HCT116 (cell line): Measurements from ENCODE around the gene ALAS1. TPM values are rescaled to one million over a fixed set of nuclear protein-coding genes. Genes with fewer than 3 reads are reported as not detected.

ENCODE experiments used
- ATAC-seq: fragments of 200-7000 bp; cut with Tn5 transposase; 2 replicates; pipeline ENCODE4 v1.9.1; 2020; ENCODE audit warnings: mild to moderate bottlenecking, moderate library complexity
- BruUV-seq: library from RNA; stranded (reverse); fragments of 400-500 nt; replicated peaks from 2 replicates; lab custom pipeline; 2021; lab: Mats Ljungman, UMichigan
- CTCF ChIA-PET: fragments of 300-600 bp; sonication (Branson Sonifier 250); formaldehyde crosslinking; loops from one replicate; lab custom pipeline; 2021; ENCODE audit warnings: antibody characterized with exemption; lab: Charles Lee
- POLR2A ChIA-PET: fragments of 300-600, 350-600 bp; sonication (Branson Sonifier 250); formaldehyde crosslinking; loops from one replicate; lab custom pipeline; 2021; ENCODE audit warnings: antibody characterized with exemption; lab: Charles Lee
- RAD21 ChIA-PET, 2 experiments: fragments of 300-600 bp; sonication (Branson Sonifier 250); formaldehyde crosslinking; loops; one replicate each; lab custom pipeline; 2023; ENCODE audit warnings: low total read pairs in 2 of 2; ENCODE audit not compliant: uncharacterized antibody in 2 of 2, unreplicated experiment in 2 of 2, low non-redundant PET in 1 of 2; lab: Charles Lee
- DNase-seq: peaks from one replicate; pipeline ENCODE4 v3.0.0-alpha.2; 2010; ENCODE audit warnings: low read depth, low spot score
- H2AFZ ChIP-seq: fragments of 200-600 bp; shearing (Covaris generic), sonication (generic); 2 replicates; pipeline ENCODE4 v1.6.1; 2017; ENCODE audit warnings: low read depth, mixed run types, mixed read lengths, antibody characterized with exemption, low read length; ENCODE audit not compliant: poor library complexity, severe bottlenecking
- H3K27ac ChIP-seq: 2 replicates; pipeline ENCODE4 v1.5.1; 2012; ENCODE audit warnings: low read depth, low read length
- H3K27me3 ChIP-seq: fragments of 200-600 bp; sonication (generic); 2 replicates; pipeline ENCODE4 v1.6.1; 2016; ENCODE audit warnings: mixed run types, low read length, mixed read lengths; ENCODE audit not compliant: insufficient read depth
- H3K36me3 ChIP-seq, 2 experiments: fragments of 200-500 bp in 1 of 2; fragments of 200-600 bp in 1 of 2; sonication (Bioruptor generic) in 1 of 2; sonication (generic) in 1 of 2; 2 replicates each; pipeline versions ENCODE4 v1.5.1 to v1.6.1; 2014 to 2016; ENCODE audit warnings: low read length in 2 of 2, inconsistent platforms in 1 of 2, mixed read lengths in 1 of 2, mixed run types in 1 of 2; ENCODE audit not compliant: insufficient read depth in 2 of 2, control insufficient read depth in 1 of 2
- H3K4me1 ChIP-seq, 2 experiments: fragments of 200-600 bp in 1 of 2; sonication (generic) in 1 of 2; 2 replicates each; pipeline versions ENCODE4 v1.5.1 to v1.6.1; 2012 to 2017; ENCODE audit warnings: low read length in 2 of 2, inconsistent platforms in 1 of 2, mild to moderate bottlenecking in 1 of 2, mixed read lengths in 1 of 2, mixed run types in 1 of 2, moderate library complexity in 1 of 2; ENCODE audit not compliant: insufficient read depth in 2 of 2, control insufficient read depth in 1 of 2
- H3K4me2 ChIP-seq: fragments of 200-600 bp; sonication (generic); 2 replicates; pipeline ENCODE4 v1.6.1; 2017; ENCODE audit warnings: mixed run types, low read length, mixed read lengths
- H3K4me3 ChIP-seq, 2 experiments: fragments of 200-600 bp in 1 of 2; sonication (generic) in 1 of 2; replicated peaks in 1 of 2; 2 replicates each; pipeline ENCODE4 v1.5.1; 2011 to 2016; ENCODE audit warnings: low read length in 2 of 2, control low read depth in 1 of 2, low read depth in 1 of 2, mild to moderate bottlenecking in 1 of 2, mixed read lengths in 1 of 2, mixed run types in 1 of 2
- H3K79me2 ChIP-seq: fragments of 200-600 bp; sonication (generic); 2 replicates; pipeline ENCODE4 v1.6.1; 2017; ENCODE audit warnings: mild to moderate bottlenecking, mixed run types, low read length, moderate library complexity, mixed read lengths; ENCODE audit not compliant: insufficient read depth
- H3K9ac ChIP-seq: fragments of 200-600 bp; sonication (generic); 2 replicates; pipeline ENCODE4 v1.6.1; 2016; ENCODE audit warnings: low read length, mixed read lengths
- H3K9me2 ChIP-seq: fragments of 200-600 bp; sonication (generic), shearing (Covaris generic); 2 replicates; pipeline ENCODE4 v1.6.1; 2017; ENCODE audit warnings: mixed run types, mild to moderate bottlenecking, moderate library complexity; ENCODE audit not compliant: insufficient read depth
- H3K9me3 ChIP-seq, 2 experiments: fragments of 200-500 bp in 1 of 2; fragments of 200-600 bp in 1 of 2; sonication (Bioruptor generic) in 1 of 2; sonication (generic) in 1 of 2; 2 replicates each; pipeline ENCODE4 v1.6.1; 2014 to 2017; ENCODE audit warnings: low read length in 2 of 2, mixed read lengths in 2 of 2, inconsistent platforms in 1 of 2, low read depth in 1 of 2, mild to moderate bottlenecking in 1 of 2, mixed run types in 1 of 2, moderate library complexity in 1 of 2; ENCODE audit not compliant: control insufficient read depth in 1 of 2, insufficient read depth in 1 of 2
- H4K20me1 ChIP-seq: fragments of 200-600 bp; sonication (generic), shearing (Covaris generic); 2 replicates; pipeline ENCODE4 v1.6.1; 2017; ENCODE audit warnings: mixed run types, mild to moderate bottlenecking, moderate library complexity; ENCODE audit not compliant: insufficient read depth
- CEBPB ChIP-seq: IDR thresholded peaks from 2 replicates; pipeline ENCODE4 v1.6.1; 2012; ENCODE audit warnings: low read depth
- EGR1 ChIP-seq: IDR thresholded peaks from 2 replicates; pipeline ENCODE4 v1.6.1; 2012; ENCODE audit warnings: low read depth
- ELF1 ChIP-seq: IDR thresholded peaks from 2 replicates; pipeline ENCODE4 v1.6.1; 2012; ENCODE audit warnings: low read depth, borderline replicate concordance
- JUND ChIP-seq: IDR thresholded peaks from 2 replicates; pipeline ENCODE4 v1.6.1; 2012
- POLR2AphosphoS5 ChIP-seq: IDR thresholded peaks from 2 replicates; pipeline ENCODE4 v1.6.1; 2011; ENCODE audit warnings: mild to moderate bottlenecking, low read depth, low read length, moderate library complexity
- RAD21 ChIP-seq: IDR thresholded peaks from 2 replicates; pipeline ENCODE4 v1.6.1; 2012; ENCODE audit warnings: low read depth, mild to moderate bottlenecking
- SIN3A ChIP-seq: IDR thresholded peaks from 2 replicates; pipeline ENCODE4 v1.6.1; 2012; ENCODE audit warnings: low read depth
- SRF ChIP-seq: IDR thresholded peaks from 2 replicates; pipeline ENCODE4 v1.6.1; 2012; ENCODE audit warnings: low read depth
- TCF7L2 ChIP-seq: IDR thresholded peaks from 2 replicates; pipeline ENCODE4 v1.7.0; 2011; ENCODE audit warnings: borderline replicate concordance, inconsistent platforms; ENCODE audit not compliant: insufficient read depth, insufficient read length; ENCODE audit errors: extremely low read depth
- YY1 ChIP-seq: IDR thresholded peaks from 2 replicates; pipeline ENCODE4 v1.6.1; 2011; ENCODE audit warnings: low read length, low read depth, moderate library complexity, mild to moderate bottlenecking; ENCODE audit not compliant: insufficient replicate concordance; ENCODE audit errors: extremely low read depth
- ZFX ChIP-seq: fragments of 450-650 bp; IDR thresholded peaks from 2 replicates; pipeline ENCODE4 v1.6.1; 2017
- intact Hi-C: fragments of 100-400 bp; cut with micrococcal nuclease; formaldehyde crosslinking; loops from 2 replicates; pipeline ENCODE4 v1.10.0; 2022
- total RNA-seq: library from RNA; stranded (reverse); gene quantifications from one replicate; pipeline ENCODE4 v1.2.1, GENCODE V29; 2021; ENCODE audit not compliant: unreplicated experiment
- TF ChIP-seq, protein P1 (sequence below): IDR thresholded peaks from 2 replicates; pipeline ENCODE4 v1.6.1; 2012
- TF ChIP-seq, protein P2 (sequence below): IDR thresholded peaks from 2 replicates; pipeline ENCODE4 v1.6.1; 2011; ENCODE audit warnings: mild to moderate bottlenecking, low read length, moderate library complexity; ENCODE audit not compliant: insufficient replicate concordance; ENCODE audit errors: extremely low read depth
- TF ChIP-seq, protein P3 (sequence below): IDR thresholded peaks from 2 replicates; pipeline ENCODE4 v1.6.1; 2012

Gene ALAS1
- total RNA-seq, 1 experiment from 2014 or later: 74.0 TPM

DNA sequence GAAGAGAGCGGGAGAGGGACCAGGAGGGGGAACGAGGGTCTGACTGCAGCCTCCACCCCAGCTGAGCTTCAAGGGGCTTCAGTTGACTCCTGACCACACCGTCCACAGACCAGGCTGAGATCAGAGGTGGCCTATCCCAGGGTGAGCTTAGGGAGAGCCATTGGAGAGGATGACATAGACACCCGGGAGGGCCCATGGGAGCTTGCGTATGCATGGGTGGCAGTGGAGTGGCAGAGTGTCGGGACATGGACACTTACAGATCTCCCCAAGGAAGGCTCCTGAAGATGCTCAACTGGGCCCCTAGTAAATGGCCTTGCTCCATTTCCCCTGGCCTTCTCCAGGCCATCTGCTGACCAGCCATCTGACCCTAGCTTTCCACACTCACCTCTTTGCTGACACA, 12.6 kb upstream of the ALAS1 start:
- TF ChIP-seq YY1 (no peak), ZFX (no peak)
- ChIA-PET POLR2A (no interaction called here), CTCF (no interaction called here), RAD21 (no interaction called here)
- H2AFZ ChIP-seq: no peak overlapping the region
- intact Hi-C loops: no loop called here
- H3K36me3 ChIP-seq: no peaks in the 10 kb centered on the region
- no peak overlapping the region for H3K4me2 ChIP-seq
- no peaks in the 10 kb centered on the region for H4K20me1 ChIP-seq
- DNase-seq (no peak), ATAC-seq (no peak)
- H3K4me1 ChIP-seq: no peaks in the 10 kb centered on the region
- H3K9me3 ChIP-seq: no peaks in the 10 kb centered on the region
- H3K9ac ChIP-seq: no peak overlapping the region
- no peak overlapping the region for H3K27ac ChIP-seq
- BruUV-seq: no TSS peak
- no peaks in the 10 kb centered on the region for H3K9me2 ChIP-seq
- no peaks in the 10 kb centered on the region for H3K27me3 ChIP-seq
- H3K79me2 ChIP-seq: no peaks in the 10 kb centered on the region
- H3K4me3 ChIP-seq: no peak overlapping the region

DNA sequence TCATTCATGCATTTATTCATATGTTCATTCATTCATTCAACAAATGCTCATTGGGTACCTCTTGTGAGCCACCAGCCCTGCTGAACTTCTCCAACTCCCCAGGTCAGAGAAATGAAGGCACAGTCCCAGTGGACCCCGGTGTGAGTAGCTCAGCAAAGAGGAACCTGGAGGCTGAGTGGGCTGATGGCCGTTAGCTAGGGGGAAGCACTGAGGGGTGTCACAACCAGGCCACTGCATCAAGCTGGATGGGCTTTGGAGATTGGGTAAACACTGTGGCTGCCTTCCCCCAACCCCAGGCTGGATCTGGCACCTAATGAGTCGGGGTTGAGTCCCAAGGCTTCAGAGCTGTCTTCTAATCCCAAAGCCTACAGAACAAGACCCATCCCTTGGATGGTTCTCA, 12.1 kb upstream of the ALAS1 start:
- Histone ChIP-seq H3K9ac (no peak overlapping the region), H3K4me1 (no peaks in the 10 kb centered on the region), H4K20me1 (no peaks in the 10 kb centered on the region), H3K9me2 (no peaks in the 10 kb centered on the region), H3K9me3 (no peaks in the 10 kb centered on the region), H3K79me2 (no peaks in the 10 kb centered on the region), H3K4me2 (no peak overlapping the region), H3K36me3 (no peaks in the 10 kb centered on the region), H3K27me3 (no peaks in the 10 kb centered on the region), H3K27ac (no peak overlapping the region), H2AFZ (no peak overlapping the region), H3K4me3 (no peak overlapping the region)
- BruUV-seq: no TSS peak
- RAD21 ChIA-PET: no interaction called here
- intact Hi-C loops: no loop called here
- no peak for TF ChIP-seq SRF
- TF ChIP-seq CEBPB: no peak
- TF ChIP-seq ELF1: no peak
- no peak for TF ChIP-seq ZFX
- TF ChIP-seq, protein P1, sequence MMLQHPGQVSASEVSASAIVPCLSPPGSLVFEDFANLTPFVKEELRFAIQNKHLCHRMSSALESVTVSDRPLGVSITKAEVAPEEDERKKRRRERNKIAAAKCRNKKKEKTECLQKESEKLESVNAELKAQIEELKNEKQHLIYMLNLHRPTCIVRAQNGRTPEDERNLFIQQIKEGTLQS: no peak
- TF ChIP-seq TCF7L2: no peak
- no peak for TF ChIP-seq RAD21
- no peak for TF ChIP-seq EGR1
- TF ChIP-seq JUND: no peak
- TF ChIP-seq SIN3A: no peak
- TF ChIP-seq, protein P2, sequence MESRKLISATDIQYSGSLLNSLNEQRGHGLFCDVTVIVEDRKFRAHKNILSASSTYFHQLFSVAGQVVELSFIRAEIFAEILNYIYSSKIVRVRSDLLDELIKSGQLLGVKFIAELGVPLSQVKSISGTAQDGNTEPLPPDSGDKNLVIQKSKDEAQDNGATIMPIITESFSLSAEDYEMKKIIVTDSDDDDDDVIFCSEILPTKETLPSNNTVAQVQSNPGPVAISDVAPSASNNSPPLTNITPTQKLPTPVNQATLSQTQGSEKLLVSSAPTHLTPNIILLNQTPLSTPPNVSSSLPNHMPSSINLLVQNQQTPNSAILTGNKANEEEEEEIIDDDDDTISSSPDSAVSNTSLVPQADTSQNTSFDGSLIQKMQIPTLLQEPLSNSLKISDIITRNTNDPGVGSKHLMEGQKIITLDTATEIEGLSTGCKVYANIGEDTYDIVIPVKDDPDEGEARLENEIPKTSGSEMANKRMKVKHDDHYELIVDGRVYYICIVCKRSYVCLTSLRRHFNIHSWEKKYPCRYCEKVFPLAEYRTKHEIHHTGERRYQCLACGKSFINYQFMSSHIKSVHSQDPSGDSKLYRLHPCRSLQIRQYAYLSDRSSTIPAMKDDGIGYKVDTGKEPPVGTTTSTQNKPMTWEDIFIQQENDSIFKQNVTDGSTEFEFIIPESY: no peak
- TF ChIP-seq, protein P3, sequence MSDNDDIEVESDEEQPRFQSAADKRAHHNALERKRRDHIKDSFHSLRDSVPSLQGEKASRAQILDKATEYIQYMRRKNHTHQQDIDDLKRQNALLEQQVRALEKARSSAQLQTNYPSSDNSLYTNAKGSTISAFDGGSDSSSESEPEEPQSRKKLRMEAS: no peak
- TF ChIP-seq POLR2AphosphoS5: no peak
- ATAC-seq: no peak
- DNase-seq: no peak
- POLR2A ChIA-PET: no interaction called here
- CTCF ChIA-PET: no interaction called here
